ENCODE measurements around the gene SPO11. TPM values are rescaled to one million over a fixed set of nuclear protein-coding genes. Genes with fewer than 3 reads are reported as not detected.

The SPO11 gene
- total and polyA plus RNA-seq, 2 experiments from 2014 or later, result not detected

DNA sequence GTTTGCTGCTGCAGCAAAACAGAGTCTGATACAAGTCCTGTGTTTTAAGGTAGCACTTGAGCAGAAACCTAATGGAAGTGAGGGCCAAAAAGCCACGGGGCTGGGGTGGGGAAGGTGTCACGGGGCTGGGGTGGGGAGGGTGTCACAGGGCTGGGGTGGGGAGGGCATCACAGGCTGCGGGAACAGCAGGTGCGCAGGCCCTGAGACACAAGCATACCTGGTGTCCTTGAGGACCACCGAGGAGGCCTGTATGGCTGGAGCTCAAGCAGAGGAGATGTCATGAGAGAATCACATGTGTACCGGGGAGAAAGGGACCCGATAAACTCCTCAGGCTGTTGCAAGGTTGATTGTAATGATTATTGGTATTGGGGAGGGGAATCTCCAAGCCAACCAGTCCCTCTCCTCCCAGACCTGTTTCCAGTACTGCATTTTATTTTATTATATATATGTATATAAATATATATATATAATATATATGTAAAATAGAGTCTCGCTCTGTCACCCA lies 13.6 kb upstream of the SPO11 start:
- no peaks in the 10 kb centered on the region for H3K9me3 Mint-ChIP-seq
- no peaks in the 10 kb centered on the region for H4K20me1 ChIP-seq (replicated peaks; ENCODE audit: insufficient read depth)
- H2AFZ ChIP-seq, result no peak overlapping the region
- H3K27ac ChIP-seq (ENCODE audit: low read depth), result no peak overlapping the region
- H3K4me2 ChIP-seq, result no peak overlapping the region
- H3K79me2 ChIP-seq (replicated peaks; ENCODE audit: insufficient read depth), result no peaks in the 10 kb centered on the region
- ATAC-seq, result no peak
- no peaks in the 10 kb centered on the region for H3K36me3 Mint-ChIP-seq (ENCODE audit: low read depth)
- H3K27me3 ChIP-seq (ENCODE audit: insufficient read depth), result no peaks in the 10 kb centered on the region
- no peaks in the 10 kb centered on the region for H3K27me3 Mint-ChIP-seq (ENCODE audit: insufficient read depth, low read depth, poor library complexity)
- TF ChIP-seq CREB1 (CRISPR knock-in tag; IDR thresholded peaks at IDR 0.05; ENCODE audit: low read depth), result no peak
- no peak for TF ChIP-seq ZNF114 (CRISPR knock-in tag; IDR thresholded peaks at IDR 0.05)
- TF ChIP-seq, protein P1, sequence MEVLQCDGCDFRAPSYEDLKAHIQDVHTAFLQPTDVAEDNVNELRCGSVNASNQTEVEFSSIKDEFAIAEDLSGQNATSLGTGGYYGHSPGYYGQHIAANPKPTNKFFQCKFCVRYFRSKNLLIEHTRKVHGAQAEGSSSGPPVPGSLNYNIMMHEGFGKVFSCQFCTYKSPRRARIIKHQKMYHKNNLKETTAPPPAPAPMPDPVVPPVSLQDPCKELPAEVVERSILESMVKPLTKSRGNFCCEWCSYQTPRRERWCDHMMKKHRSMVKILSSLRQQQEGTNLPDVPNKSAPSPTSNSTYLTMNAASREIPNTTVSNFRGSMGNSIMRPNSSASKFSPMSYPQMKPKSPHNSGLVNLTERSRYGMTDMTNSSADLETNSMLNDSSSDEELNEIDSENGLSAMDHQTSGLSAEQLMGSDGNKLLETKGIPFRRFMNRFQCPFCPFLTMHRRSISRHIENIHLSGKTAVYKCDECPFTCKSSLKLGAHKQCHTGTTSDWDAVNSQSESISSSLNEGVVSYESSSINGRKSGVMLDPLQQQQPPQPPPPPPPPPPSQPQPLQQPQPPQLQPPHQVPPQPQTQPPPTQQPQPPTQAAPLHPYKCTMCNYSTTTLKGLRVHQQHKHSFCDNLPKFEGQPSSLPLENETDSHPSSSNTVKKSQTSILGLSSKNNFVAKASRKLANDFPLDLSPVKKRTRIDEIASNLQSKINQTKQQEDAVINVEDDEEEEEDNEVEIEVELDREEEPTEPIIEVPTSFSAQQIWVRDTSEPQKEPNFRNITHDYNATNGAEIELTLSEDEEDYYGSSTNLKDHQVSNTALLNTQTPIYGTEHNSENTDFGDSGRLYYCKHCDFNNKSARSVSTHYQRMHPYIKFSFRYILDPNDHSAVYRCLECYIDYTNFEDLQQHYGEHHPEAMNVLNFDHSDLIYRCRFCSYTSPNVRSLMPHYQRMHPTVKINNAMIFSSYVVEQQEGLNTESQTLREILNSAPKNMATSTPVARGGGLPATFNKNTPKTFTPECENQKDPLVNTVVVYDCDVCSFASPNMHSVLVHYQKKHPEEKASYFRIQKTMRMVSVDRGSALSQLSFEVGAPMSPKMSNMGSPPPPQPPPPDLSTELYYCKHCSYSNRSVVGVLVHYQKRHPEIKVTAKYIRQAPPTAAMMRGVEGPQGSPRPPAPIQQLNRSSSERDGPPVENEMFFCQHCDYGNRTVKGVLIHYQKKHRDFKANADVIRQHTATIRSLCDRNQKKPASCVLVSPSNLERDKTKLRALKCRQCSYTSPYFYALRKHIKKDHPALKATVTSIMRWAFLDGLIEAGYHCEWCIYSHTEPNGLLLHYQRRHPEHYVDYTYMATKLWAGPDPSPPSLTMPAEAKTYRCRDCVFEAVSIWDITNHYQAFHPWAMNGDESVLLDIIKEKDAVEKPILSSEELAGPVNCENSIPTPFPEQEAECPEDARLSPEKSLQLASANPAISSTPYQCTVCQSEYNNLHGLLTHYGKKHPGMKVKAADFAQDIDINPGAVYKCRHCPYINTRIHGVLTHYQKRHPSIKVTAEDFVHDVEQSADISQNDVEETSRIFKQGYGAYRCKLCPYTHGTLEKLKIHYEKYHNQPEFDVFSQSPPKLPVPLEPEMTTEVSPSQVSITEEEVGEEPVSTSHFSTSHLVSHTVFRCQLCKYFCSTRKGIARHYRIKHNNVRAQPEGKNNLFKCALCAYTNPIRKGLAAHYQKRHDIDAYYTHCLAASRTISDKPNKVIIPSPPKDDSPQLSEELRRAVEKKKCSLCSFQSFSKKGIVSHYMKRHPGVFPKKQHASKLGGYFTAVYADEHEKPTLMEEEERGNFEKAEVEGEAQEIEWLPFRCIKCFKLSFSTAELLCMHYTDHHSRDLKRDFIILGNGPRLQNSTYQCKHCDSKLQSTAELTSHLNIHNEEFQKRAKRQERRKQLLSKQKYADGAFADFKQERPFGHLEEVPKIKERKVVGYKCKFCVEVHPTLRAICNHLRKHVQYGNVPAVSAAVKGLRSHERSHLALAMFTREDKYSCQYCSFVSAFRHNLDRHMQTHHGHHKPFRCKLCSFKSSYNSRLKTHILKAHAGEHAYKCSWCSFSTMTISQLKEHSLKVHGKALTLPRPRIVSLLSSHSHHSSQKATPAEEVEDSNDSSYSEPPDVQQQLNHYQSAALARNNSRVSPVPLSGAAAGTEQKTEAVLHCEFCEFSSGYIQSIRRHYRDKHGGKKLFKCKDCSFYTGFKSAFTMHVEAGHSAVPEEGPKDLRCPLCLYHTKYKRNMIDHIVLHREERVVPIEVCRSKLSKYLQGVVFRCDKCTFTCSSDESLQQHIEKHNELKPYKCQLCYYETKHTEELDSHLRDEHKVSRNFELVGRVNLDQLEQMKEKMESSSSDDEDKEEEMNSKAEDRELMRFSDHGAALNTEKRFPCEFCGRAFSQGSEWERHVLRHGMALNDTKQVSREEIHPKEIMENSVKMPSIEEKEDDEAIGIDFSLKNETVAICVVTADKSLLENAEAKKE (CRISPR knock-in tag; IDR thresholded peaks at IDR 0.05), result no peak
- TF ChIP-seq EZH2 (IDR thresholded peaks at IDR 0.05; ENCODE audit: low read depth, unreplicated experiment), result no peak
- TF ChIP-seq POLR2AphosphoS5 (IDR thresholded peaks at IDR 0.05; ENCODE audit: low read depth), result no peak
- TF ChIP-seq, protein P2, sequence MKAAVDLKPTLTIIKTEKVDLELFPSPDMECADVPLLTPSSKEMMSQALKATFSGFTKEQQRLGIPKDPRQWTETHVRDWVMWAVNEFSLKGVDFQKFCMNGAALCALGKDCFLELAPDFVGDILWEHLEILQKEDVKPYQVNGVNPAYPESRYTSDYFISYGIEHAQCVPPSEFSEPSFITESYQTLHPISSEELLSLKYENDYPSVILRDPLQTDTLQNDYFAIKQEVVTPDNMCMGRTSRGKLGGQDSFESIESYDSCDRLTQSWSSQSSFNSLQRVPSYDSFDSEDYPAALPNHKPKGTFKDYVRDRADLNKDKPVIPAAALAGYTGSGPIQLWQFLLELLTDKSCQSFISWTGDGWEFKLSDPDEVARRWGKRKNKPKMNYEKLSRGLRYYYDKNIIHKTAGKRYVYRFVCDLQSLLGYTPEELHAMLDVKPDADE (IDR thresholded peaks at IDR 0.05), result no peak
- no peak for TF ChIP-seq EZH2phosphoT487 (IDR thresholded peaks at IDR 0.05; ENCODE audit: unreplicated experiment)
- TF ChIP-seq STAT1 (IDR thresholded peaks at IDR 0.05; ENCODE audit: unreplicated experiment), result no peak
- no peak for TF ChIP-seq NANOG (IDR thresholded peaks at IDR 0.05; ENCODE audit: borderline replicate concordance)
- no peak overlapping the region for H3K4me3 Mint-ChIP-seq
- no peaks in the 10 kb centered on the region for H3K4me1 ChIP-seq (ENCODE audit: insufficient read depth)
- H3K27ac Mint-ChIP-seq, result no peak overlapping the region
- DNase-seq (ENCODE audit: low spot score), result no peak
- no peaks in the 10 kb centered on the region for H3F3A ChIP-seq (replicated peaks; ENCODE audit: low read depth)
- no peaks in the 10 kb centered on the region for H3K9me2 ChIP-seq (ENCODE audit: insufficient read depth)
- no peaks in the 10 kb centered on the region for H3K36me3 ChIP-seq (ENCODE audit: insufficient read depth)
- H3K4me3 ChIP-seq, result no peak overlapping the region
- H3K4me1 Mint-ChIP-seq, result no peaks in the 10 kb centered on the region; the same call in 1 of the 3 replicates

Measured in GM23338 (cell line).